Osteoblast (primary cell): ENCODE results near the gene BRD3OS. TPM values are rescaled to one million over a fixed set of nuclear protein-coding genes. Genes with fewer than 3 reads are reported as not detected.

Experiments used
- DNase-seq: peaks from one replicate; pipeline ENCODE4 v3.0.0; 2011; ENCODE audit warnings: low spot score, mixed read lengths; ENCODE audit not compliant: insufficient read length; ENCODE audit errors: missing footprints
- H2AFZ ChIP-seq: 2 replicates; pipeline ENCODE4 v1.6.0; 2011; ENCODE audit warnings: mild to moderate bottlenecking, low read length
- H3K27ac ChIP-seq: 2 replicates; pipeline ENCODE4 v1.5.1; 2011; ENCODE audit warnings: mild to moderate bottlenecking, low read depth, low read length, moderate library complexity
- H3K27me3 ChIP-seq: 2 replicates; pipeline ENCODE4 v1.6.0; 2012; ENCODE audit warnings: mild to moderate bottlenecking, control low read depth, inconsistent platforms, low read length, moderate library complexity; ENCODE audit not compliant: insufficient read depth
- H3K36me3 ChIP-seq: 2 replicates; pipeline ENCODE4 v1.5.1; 2011; ENCODE audit warnings: mild to moderate bottlenecking, low read length, control low read depth, moderate library complexity; ENCODE audit not compliant: insufficient read depth
- H3K4me1 ChIP-seq: 2 replicates; pipeline ENCODE4 v1.5.1; 2011; ENCODE audit warnings: mild to moderate bottlenecking, low read length, control low read depth, moderate library complexity; ENCODE audit not compliant: insufficient read depth
- H3K4me2 ChIP-seq: 2 replicates; pipeline ENCODE4 v1.6.0; 2011; ENCODE audit warnings: mild to moderate bottlenecking, low read length; ENCODE audit not compliant: insufficient read depth
- H3K4me3 ChIP-seq: fragments of 200-600 bp; sonication (generic); 3 replicates; pipeline ENCODE4 v1.5.1; 2012; ENCODE audit warnings: mild to moderate bottlenecking, low read length, inconsistent platforms; ENCODE audit not compliant: insufficient read depth
- H3K79me2 ChIP-seq: 2 replicates; pipeline ENCODE4 v1.6.0; 2012; ENCODE audit warnings: mild to moderate bottlenecking, low read length, control low read depth, inconsistent platforms; ENCODE audit not compliant: insufficient read depth
- H3K9me3 ChIP-seq: 2 replicates; pipeline ENCODE4 v1.5.1; 2011; ENCODE audit warnings: low read depth, low read length, control low read depth
- H4K20me1 ChIP-seq: 2 replicates; pipeline ENCODE4 v1.6.0; 2012; ENCODE audit warnings: mild to moderate bottlenecking, low read length, control low read depth; ENCODE audit not compliant: insufficient read depth
- CTCF ChIP-seq: IDR thresholded peaks from 2 replicates; pipeline ENCODE4 v1.5.1; 2011; ENCODE audit warnings: mild to moderate bottlenecking, low read depth, low read length, moderate library complexity; ENCODE audit errors: extremely low read depth
- total RNA-seq: library from RNA; depleted of rRNA; stranded (reverse); fragments of >200 nt; gene quantifications from 2 replicates; pipeline ENCODE4 v1.2.3, GENCODE V29; 2012

The BRD3OS gene, protein sequence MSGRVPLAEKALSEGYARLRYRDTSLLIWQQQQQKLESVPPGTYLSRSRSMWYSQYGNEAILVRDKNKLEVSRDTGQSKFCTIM
- total RNA-seq, result 23.0 and 26.1 TPM in 2 replicates

GRCh38 chr9:134024828-134025605, at the start of gene BRD3OS:
Gene BRD3OS (plus strand): TSS chr9:134025481. CDS start chr9:134026748, 1,267 bp downstream.
- Histone ChIP-seq H3K9me3 (no peaks in the 10 kb centered on the region), H3K79me2 (peaks cover 3% of the 10 kb centered on the region), H3K4me2 (peak within 1 kb of the TSS; percentile 83), H3K36me3 (peaks cover 9% of the 10 kb centered on the region), H3K27me3 (peaks cover 5% of the 10 kb centered on the region), H2AFZ (peak within 1 kb of the TSS; percentile 85), H3K4me1 (peaks cover 12% of the 10 kb centered on the region), H3K4me3 (peak within 1 kb of the TSS; percentile 73), H3K27ac (no peak within 1 kb of the TSS), H4K20me1 (peaks cover 3% of the 10 kb centered on the region)
- peak; percentile 99 for DNase-seq
- no peak for TF ChIP-seq CTCF

GRCh38 chr9:133975511-133975910, 49.8 kb upstream of the BRD3OS start:
- no peak for TF ChIP-seq CTCF
- H4K20me1 ChIP-seq, result peaks cover 89% of the 10 kb centered on the region
- no peak overlapping the region for H3K4me3 ChIP-seq
- no peaks in the 10 kb centered on the region for H3K4me1 ChIP-seq
- no peaks in the 10 kb centered on the region for H3K27me3 ChIP-seq
- no peak overlapping the region for H3K4me2 ChIP-seq
- peaks cover 99% of the 10 kb centered on the region for H3K79me2 ChIP-seq
- H3K9me3 ChIP-seq, result no peaks in the 10 kb centered on the region
- H3K27ac ChIP-seq, result no peak overlapping the region
- no peaks in the 10 kb centered on the region for H3K36me3 ChIP-seq
- peak; percentile 68 for DNase-seq
- H2AFZ ChIP-seq, result no peak overlapping the region

- Histone ChIP-seq H3K9me3 (no peaks in the 10 kb centered on the region), H2AFZ (no peak overlapping the region), H4K20me1 (peaks cover 87% of the 10 kb centered on the region), H3K27ac (no peak overlapping the region), H3K4me1 (no peaks in the 10 kb centered on the region), H3K79me2 (peaks cover 100% of the 10 kb centered on the region), H3K4me3 (no peak overlapping the region), H3K27me3 (no peaks in the 10 kb centered on the region), H3K4me2 (no peak overlapping the region), H3K36me3 (no peaks in the 10 kb centered on the region)
- no peak for TF ChIP-seq CTCF
- peak; percentile 70 for DNase-seq
These were observed 49.0 kb upstream of the BRD3OS start for GRCh38 chr9:133976191-133976861.

DNA sequence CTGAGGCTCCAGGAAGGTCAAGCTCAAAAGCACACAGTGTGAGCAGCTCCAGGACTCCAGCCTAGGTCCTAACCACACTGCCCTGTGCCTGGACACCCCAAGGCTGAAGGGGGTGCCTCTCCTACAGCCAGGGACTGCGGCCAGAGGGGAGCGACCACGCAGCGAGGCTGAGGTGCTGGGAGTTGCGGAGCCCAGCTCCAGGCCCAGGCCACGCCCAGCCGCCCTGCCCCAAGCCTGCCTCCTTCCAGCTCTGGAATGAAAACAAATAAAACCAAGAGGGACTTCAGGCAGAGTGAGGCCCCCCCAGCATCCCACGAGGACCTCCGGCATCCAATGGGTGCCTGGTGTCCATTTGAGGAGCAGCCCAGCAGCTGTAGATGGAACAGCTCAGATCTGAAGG, 48.4 kb upstream of the BRD3OS start:
- peak; percentile 46 for DNase-seq
- Histone ChIP-seq H3K27ac (no peak overlapping the region), H3K9me3 (no peaks in the 10 kb centered on the region), H3K79me2 (peaks cover 100% of the 10 kb centered on the region), H3K36me3 (no peaks in the 10 kb centered on the region), H3K4me2 (no peak overlapping the region), H3K4me3 (no peak overlapping the region), H4K20me1 (peaks cover 84% of the 10 kb centered on the region), H2AFZ (no peak overlapping the region), H3K4me1 (no peaks in the 10 kb centered on the region), H3K27me3 (no peaks in the 10 kb centered on the region)
- no peak for TF ChIP-seq CTCF
